CD4-positive, alpha-beta T cell treated with Interleukin-17A for 4 hours (primary cell): ENCODE results near the gene FUT1.

ENCODE experiments used
- DNase-seq: peaks from one replicate; pipeline ENCODE4 v3.0.0-alpha.2; 2020; ENCODE audit warnings: mixed read lengths

The FUT1 gene

GRCh38 chr19:48715681-48716171 lies 36.7 kb downstream of the FUT1 start:
- no peak for DNase-seq

GRCh38 chr19:48714759-48715675 lies 37.4 kb downstream of the FUT1 start:
- no peak for DNase-seq

GRCh38 chr19:48713864-48714755 lies 38.3 kb downstream of the FUT1 start:
- peak; percentile 98 for DNase-seq

- no peak for DNase-seq
Measured at GRCh38 chr19:48713041-48713863, 39.2 kb downstream of the FUT1 start.

- no peak for DNase-seq
Measured at GRCh38 chr19:48711106-48711662, 41.3 kb downstream of the FUT1 start.

GRCh38 chr19:48708471-48708870 lies 44.0 kb downstream of the FUT1 start:
- no peak for DNase-seq

GRCh38 chr19:48705431-48705830 lies 47.0 kb downstream of the FUT1 start:
- no peak for DNase-seq

- DNase-seq = no peak
Measured at GRCh38 chr19:48703316-48703715, 49.1 kb downstream of the FUT1 start.

- no peak for DNase-seq
Measured at GRCh38 chr19:48702701-48703100, 49.7 kb downstream of the FUT1 start.

- DNase-seq = no peak
Measured at GRCh38 chr19:48698046-48698445, 54.4 kb downstream of the FUT1 start.
